ENCODE data around the gene CTLA4. TPM values are rescaled to one million over a fixed set of nuclear protein-coding genes. Genes with fewer than 3 reads are reported as not detected.

CTLA4 gene
- total and polyA plus RNA-seq, 10 of the 15 experiments (the other 5 are each of a cell fraction or from before 2014, with no cell fraction given) = not detected

DNA sequence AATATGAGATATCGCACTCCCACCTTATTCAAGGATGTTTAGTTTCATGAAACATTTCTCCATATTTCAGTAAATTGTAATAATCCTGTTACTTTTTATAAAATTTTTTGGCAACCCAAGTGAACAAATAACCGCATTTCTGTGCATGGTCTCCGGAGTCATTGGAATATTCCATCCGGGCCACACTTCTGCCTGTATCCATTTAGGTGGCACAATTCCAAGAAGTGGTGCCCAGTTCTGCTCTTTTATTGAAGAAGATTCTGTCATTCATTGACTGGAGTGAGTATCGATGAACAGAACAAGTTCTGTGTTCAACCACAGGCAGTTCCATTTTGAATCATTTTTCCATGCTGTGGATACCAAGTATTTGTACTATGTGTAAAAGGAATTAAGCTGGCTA is 42.4 kb downstream of the CTLA4 start:
- ChIA-PET POLR2A (no interaction called here), SMC1A (ENCODE audit: uncharacterized antibody, unreplicated experiment) (interaction anchor here (0.7 kb wide), 1 partner anchor 822 kb away, joined by 3 read pairs; no protein-coding TSS in a partner anchor), CTCF (interaction anchor here (0.6 to 1.5 kb wide), 3 partner anchors 92 to 427 kb away, joined by 3 read pairs; no protein-coding TSS in a partner anchor), RAD21 (ENCODE audit: unreplicated experiment) (no interaction called here)
- Histone ChIP-seq H2AFZ (ENCODE audit: control insufficient read depth, low read depth, low read length) (no peak overlapping the region), H3K4me1 (ENCODE audit: control insufficient read depth, insufficient read depth, low read length) (peaks cover 6% of the 10 kb centered on the region; the same call in 1 of the 2 replicates), H3K4me3 (no peak overlapping the region), H3K9me3 (replicated peaks; ENCODE audit: control insufficient read depth, insufficient read depth, low read length) (no peaks in the 10 kb centered on the region), H3K36me3 (ENCODE audit: control insufficient read depth in 2 of 2, insufficient read depth in 2 of 2, low read length in 1 of 2) (no peaks in the 10 kb centered on the region), H3K79me2 (ENCODE audit: control insufficient read depth, insufficient read depth, low read length) (no peaks in the 10 kb centered on the region), H4K20me1 (ENCODE audit: control insufficient read depth, insufficient read depth) (no peaks in the 10 kb centered on the region), H3K27me3 (replicated peaks in 1 of 2; ENCODE audit: control insufficient read depth in 2 of 2, insufficient read depth in 2 of 2, low read length in 1 of 2) (0 out of 4 replicates have a peak, but pooled peaks cover 0 to 5% of the 10 kb centered on the region in 2 experiments), H3K27ac (ENCODE audit: control insufficient read depth, insufficient read depth) (no peak overlapping the region), H3K9ac (ENCODE audit: control insufficient read depth, insufficient read depth, low read length) (no peak overlapping the region), H3K4me2 (ENCODE audit: control insufficient read depth, insufficient read depth) (no peak overlapping the region)
- ATAC-seq (no peak), FAIRE-seq (no peak), DNase-seq (ENCODE audit: low read depth, low spot score) (no peak)
- 8% methylated on average over 5 of the region's 5 CpGs for WGBS (ENCODE audit: insufficient coverage, insufficient replicate concordance, low lambda C conversion rate, missing lambda C conversion rate)
- TF ChIP-seq NR2C2 (IDR thresholded peaks at IDR 0.05; ENCODE audit: borderline replicate concordance, control insufficient read depth, insufficient read length, low read depth) (no peak), PML (IDR thresholded peaks at IDR 0.05; ENCODE audit: low read length) (no peak), FOS (IDR thresholded peaks at IDR 0.05; ENCODE audit: borderline replicate concordance, extremely low read depth, insufficient read length) (no peak), POLR2AphosphoS5 (IDR thresholded peaks at IDR 0.05; ENCODE audit: low read length) (no peak), CHD1 (IDR thresholded peaks at IDR 0.05; ENCODE audit: low read depth, low read length) (no peak), SRF (IDR thresholded peaks at IDR 0.05; ENCODE audit: low read depth in 2 of 2, low read length in 2 of 2) (no peak), EZH2 (IDR thresholded peaks at IDR 0.05; ENCODE audit: borderline replicate concordance, control insufficient read depth, low read depth, low read length) (no peak), ZNF622 (IDR thresholded peaks at IDR 0.05) (no peak), SREBF1 (IDR thresholded peaks at IDR 0.05; ENCODE audit: low read length) (no peak), SUPT20H (IDR thresholded peaks at IDR 0.05; ENCODE audit: borderline replicate concordance, control insufficient read depth, low read depth, low read length) (no peak), PRDM15 (CRISPR knock-in tag; IDR thresholded peaks at IDR 0.05) (no peak), MEF2B (IDR thresholded peaks at IDR 0.05; ENCODE audit: partially characterized antibody, poor library complexity, severe bottlenecking) (no peak), FOXM1 (IDR thresholded peaks at IDR 0.05; ENCODE audit: low read depth, low read length) (no peak)
- TF ChIP-seq, protein P1, sequence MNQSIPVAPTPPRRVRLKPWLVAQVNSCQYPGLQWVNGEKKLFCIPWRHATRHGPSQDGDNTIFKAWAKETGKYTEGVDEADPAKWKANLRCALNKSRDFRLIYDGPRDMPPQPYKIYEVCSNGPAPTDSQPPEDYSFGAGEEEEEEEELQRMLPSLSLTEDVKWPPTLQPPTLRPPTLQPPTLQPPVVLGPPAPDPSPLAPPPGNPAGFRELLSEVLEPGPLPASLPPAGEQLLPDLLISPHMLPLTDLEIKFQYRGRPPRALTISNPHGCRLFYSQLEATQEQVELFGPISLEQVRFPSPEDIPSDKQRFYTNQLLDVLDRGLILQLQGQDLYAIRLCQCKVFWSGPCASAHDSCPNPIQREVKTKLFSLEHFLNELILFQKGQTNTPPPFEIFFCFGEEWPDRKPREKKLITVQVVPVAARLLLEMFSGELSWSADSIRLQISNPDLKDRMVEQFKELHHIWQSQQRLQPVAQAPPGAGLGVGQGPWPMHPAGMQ (IDR thresholded peaks at IDR 0.05; ENCODE audit: borderline replicate concordance) = no peak
- TF ChIP-seq, protein P2, sequence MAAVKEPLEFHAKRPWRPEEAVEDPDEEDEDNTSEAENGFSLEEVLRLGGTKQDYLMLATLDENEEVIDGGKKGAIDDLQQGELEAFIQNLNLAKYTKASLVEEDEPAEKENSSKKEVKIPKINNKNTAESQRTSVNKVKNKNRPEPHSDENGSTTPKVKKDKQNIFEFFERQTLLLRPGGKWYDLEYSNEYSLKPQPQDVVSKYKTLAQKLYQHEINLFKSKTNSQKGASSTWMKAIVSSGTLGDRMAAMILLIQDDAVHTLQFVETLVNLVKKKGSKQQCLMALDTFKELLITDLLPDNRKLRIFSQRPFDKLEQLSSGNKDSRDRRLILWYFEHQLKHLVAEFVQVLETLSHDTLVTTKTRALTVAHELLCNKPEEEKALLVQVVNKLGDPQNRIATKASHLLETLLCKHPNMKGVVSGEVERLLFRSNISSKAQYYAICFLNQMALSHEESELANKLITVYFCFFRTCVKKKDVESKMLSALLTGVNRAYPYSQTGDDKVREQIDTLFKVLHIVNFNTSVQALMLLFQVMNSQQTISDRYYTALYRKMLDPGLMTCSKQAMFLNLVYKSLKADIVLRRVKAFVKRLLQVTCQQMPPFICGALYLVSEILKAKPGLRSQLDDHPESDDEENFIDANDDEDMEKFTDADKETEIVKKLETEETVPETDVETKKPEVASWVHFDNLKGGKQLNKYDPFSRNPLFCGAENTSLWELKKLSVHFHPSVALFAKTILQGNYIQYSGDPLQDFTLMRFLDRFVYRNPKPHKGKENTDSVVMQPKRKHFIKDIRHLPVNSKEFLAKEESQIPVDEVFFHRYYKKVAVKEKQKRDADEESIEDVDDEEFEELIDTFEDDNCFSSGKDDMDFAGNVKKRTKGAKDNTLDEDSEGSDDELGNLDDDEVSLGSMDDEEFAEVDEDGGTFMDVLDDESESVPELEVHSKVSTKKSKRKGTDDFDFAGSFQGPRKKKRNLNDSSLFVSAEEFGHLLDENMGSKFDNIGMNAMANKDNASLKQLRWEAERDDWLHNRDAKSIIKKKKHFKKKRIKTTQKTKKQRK (IDR thresholded peaks at IDR 0.05; ENCODE audit: low read depth, low read length) = no peak
- intact Hi-C loops (cut with micrococcal nuclease; ENCODE audit: unreplicated experiment) = loop anchor here (5.0 kb wide), 1 partner anchor 428 kb away; no protein-coding TSS in a partner anchor
- BruUV-seq (replicated peaks) = no TSS peak
- in situ Hi-C loops (cut with MboI) = no loop called here
